GM18511 (cell line): ENCODE measurements around the gene QPRT.
"Not testable (repeated sequence)": the region's sequence is repeated elsewhere in the genome, so short reads cannot be mapped to it uniquely, and the experiment has no call there.

Source experiments
- ATAC-seq: cut with Tn5 transposase; IDR thresholded peaks from one replicate; pipeline ENCODE4 v1.9.1; 2021; ENCODE audit warnings: mild to moderate bottlenecking, moderate library complexity; ENCODE audit not compliant: unreplicated experiment

Gene QPRT

DNA sequence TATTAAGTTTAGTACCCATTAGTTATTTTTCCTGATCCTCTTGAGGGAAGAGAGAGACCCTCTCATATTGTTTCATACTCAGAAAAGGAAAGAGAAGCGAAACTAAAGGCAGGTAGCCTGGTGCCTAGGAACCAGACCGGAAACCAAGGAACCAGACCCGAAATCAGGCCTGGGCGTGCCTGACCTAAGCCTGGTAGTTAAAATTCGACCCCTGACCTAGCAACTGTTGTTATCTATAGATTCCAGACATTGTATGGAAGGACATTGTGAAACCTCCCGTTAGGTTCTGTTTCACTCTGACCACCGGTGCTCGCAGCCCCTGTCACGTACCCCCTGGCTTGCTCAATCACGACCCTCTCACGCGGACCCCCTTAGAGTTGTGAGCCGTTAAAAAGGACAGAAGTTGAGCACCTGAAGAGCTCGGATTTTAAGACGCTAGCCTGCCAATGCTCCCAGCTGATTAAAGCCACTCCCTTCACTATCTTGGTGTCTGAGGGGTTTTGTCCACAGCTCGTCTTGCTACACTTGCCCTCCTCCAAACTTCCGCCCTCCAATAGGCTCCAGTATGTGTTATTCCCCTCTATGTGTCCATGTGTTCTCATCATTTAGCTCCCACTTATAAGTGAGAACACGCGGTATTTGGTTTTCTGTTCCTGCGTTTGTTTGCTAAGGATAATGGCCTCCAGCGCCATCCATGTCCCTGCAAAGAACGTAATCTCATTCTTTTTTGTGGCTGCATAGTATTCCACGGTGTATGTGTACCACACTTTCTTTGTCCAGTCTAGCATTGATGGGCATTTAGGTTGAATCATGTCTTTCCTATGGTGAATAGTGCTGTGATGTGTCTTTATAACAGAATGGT lies 10.7 kb downstream of the QPRT start:
- not testable (repeated sequence) for ATAC-seq

DNA sequence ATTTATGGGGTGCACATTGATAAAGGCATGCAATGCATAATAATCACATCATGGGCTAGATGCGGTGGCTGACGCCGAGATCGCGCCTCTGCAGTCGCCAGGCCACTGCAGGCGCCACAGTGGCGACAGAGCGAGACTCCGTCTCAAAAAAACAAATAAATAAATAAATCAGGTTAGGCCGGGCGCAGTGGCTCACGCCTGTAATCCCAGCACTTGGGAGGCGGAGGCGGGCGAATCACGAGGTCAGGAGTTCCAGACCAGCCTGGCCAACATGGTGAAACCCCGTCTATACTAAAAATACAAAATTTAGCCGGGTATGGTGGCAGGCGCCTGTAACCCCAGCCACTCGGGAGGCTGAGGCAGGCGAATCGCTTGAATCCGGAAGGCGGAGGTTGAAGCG lies 13.6 kb downstream of the QPRT start:
- ATAC-seq = not testable (repeated sequence)

DNA sequence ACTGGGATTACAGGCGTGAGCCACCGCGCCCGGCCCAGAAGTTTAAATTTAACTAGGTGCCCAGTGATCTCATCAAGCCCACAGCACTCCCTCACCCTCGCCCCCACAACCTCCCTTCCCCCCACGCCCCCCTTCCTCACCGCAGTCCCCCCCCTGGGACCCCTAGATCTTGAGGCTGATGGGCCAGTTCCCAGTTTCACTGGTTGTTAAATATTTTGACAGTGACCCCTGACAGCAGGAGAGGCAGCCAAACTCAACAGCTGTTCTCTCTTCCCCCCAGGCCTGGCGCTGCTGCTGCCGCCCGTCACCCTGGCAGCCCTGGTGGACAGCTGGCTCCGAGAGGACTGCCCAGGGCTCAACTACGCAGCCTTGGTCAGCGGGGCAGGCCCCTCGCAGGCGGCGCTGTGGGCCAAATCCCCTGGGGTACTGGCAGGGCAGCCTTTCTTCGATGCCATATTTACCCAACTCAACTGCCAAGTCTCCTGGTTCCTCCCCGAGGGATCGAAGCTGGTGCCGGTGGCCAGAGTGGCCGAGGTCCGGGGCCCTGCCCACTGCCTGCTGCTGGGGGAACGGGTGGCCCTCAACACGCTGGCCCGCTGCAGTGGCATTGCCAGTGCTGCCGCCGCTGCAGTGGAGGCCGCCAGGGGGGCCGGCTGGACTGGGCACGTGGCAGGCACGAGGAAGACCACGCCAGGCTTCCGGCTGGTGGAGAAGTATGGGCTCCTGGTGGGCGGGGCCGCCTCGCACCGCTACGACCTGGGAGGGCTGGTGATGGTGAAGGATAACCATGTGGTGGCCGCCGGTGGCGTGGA lies 15.6 kb downstream of the QPRT start:
- ATAC-seq = no peak

DNA sequence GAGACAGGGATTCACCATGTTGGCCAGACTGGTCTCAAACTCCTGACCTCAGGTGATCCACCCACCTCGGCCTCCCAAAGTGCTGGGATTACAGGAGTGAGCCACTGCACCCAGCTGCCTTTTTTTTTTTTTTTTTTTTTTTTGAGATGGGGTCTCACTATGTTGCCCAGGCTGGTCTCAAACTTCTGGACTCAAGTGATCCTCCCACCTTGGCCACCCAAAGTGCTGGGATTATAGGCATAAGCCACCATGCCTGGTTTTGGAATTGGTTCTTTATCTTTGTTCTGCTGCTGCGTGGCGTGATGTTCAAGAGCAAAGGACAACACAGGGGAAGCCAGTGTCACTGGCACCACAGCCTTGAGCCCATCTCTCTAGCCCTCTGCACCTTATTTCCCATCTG lies 16.7 kb downstream of the QPRT start:
- not testable (repeated sequence) for ATAC-seq

DNA sequence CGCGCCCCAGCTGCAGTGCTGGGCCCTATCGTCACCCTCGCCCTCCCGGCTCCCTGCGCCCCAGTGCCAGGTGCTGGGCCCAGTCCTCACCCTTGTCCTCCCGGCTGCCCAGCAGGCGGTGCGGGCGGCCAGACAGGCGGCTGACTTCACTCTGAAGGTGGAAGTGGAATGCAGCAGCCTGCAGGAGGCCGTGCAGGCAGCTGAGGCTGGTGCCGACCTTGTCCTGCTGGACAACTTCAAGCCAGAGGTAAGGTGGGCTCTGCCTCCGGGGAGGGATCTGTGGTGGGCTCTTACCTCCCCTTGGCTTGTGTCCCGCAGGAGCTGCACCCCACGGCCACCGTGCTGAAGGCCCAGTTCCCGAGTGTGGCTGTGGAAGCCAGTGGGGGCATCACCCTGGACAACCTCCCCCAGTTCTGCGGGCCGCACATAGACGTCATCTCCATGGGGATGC lies 17.9 kb downstream of the QPRT start:
- ATAC-seq = no peak

DNA sequence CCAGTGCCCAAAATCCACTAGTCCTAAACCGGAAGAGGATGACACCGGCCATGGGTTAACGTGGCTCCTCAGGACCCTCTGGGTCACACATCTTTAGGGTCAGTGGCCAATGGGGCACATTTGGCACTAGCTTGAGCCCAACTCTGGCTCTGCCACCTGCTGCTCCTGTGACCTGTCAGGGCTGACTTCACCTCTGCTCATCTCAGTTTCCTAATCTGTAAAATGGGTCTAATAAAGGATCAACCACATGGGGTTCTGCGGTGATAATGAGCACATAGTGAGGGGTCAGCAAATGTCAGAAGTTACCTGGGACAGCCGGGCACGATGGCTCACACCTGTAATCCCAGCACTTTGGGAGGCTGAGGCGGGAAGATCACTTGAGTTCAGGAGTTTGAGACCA lies 18.4 kb downstream of the QPRT start:
- no peak for ATAC-seq

DNA sequence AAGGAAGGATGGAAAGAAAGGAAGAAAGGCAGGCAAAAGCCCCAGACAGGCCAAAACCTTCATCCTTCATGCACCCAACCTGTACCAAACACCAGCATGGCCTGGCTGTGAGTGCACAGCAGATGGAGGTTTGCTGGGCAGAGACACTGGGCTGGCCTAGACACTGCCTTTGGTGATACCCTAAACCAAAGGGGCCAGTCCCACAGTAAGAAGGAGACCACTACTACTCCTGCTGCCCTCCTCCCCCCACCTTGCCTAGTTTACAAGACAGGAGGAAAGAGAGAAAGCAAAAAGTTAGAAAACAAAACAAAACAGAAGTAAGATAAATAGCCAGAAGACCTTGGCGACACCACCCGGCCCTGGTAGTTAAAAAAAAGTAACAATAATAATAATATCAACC lies 19.1 kb downstream of the QPRT start:
- no peak for ATAC-seq

DNA sequence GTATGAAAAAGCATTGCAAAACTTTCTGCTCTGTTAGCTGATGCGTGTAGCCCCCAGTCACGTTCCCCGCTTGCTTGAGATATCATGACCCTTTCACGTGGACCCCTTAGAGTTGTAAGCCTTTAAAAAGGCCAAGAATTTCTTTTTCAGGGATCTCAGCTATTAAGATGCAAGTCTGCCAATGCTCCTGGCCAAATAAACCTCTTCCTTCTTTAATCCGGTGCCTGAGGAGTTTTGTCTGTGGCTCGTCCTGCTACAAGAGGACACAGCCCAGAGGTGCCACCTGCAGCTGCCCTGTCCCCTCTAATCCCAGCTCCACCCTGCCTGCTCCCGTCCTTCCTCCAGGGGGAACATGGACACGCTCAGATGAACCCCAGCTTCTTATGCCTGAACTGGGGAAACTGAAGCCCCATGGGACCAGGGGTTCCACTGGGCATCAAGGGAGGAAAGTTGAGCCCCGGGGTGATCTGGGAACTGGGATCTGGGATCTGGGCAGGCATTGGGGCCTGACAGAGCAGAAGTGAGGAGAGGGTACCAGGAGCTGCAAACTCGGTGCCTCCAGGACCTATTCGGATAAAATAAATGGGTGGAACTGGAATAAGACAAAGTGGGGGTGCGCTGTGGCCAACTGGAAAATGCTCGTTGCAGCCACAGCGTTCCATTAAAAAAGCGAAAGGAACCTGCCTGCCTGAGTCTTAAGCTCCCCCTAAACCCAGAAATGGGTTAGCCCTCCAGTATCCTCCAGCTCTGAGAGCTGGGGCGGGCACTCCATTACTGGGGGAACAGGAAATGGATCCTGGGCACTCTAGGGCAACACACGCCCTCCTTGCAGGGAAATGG lies 19.7 kb downstream of the QPRT start:
- no peak for ATAC-seq

DNA sequence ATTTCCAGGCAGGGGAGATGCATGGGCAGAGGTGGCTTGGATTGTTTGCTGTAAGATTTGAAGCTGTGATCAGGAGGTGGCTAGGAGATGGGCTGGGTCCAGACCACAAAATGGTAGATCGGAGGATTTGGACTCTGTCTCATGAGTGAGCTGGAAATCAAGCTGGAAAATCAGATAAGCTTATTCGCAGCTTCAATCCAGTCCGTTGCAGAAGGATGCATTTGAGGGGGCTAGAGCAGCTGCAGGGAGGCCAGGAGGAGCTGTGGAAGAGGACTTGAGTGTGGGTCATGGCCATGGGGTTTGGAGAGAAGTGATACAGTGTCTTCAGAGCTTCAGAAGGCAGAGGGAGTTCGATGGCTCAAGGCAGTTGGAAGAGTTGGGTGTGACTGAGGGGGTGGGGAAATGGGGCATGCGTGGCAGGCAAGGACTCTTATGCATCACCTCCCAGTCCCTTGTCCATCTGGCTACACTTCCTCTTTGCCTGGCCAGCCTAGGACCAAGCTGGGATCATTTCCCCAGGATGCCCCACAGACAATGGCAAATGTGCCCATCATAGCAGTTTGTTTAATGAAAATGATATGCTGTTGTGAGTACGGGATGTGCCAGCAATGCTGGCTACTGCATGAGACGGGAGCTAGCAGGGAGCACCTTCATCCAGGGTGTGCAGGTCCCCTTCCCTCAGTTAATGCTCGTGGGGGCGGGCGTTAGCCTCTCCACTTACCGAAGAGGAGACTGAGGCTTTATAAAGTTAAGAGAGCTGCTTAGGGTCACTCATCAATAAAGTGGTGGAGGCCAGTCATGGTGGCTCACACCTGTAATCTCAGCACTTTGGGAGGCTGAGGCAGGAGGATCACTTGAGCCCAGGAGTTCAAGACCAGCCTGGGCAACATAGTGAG lies 20.6 kb downstream of the QPRT start:
- ATAC-seq = no peak

DNA sequence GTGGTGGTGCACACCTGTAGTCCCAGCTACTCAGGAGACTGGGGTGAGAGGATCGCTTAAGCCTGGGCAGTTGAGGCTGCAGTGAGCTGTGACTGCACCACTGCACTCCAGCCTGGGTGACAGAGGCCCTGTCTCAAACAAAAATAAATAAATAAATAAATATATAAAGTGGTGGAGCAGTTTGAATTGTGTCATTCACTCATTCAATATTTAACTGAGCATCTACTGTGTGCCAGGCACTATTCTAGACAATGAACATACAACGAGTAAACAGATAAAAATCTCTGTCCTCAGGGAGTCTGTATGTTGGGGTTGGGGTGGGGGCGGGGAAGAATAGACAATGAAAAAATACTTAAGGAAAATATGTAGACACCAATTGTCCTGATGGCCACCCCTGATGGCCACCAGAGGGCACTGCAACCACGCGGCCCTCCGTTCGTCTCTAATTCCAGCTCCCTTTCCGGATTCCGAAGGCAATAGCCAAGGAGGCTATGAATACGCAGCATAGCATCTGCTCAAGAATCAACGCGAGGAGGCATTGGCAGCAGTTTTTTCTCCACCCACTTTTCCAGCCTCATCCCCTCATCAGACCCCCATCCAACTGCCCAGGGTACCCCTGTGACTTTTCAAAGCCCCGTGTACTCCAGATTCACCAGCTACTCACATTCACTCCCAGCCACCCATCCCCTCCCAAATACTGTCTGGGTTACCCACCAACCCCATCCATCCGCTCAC lies 21.4 kb downstream of the QPRT start:
- no peak for ATAC-seq

DNA sequence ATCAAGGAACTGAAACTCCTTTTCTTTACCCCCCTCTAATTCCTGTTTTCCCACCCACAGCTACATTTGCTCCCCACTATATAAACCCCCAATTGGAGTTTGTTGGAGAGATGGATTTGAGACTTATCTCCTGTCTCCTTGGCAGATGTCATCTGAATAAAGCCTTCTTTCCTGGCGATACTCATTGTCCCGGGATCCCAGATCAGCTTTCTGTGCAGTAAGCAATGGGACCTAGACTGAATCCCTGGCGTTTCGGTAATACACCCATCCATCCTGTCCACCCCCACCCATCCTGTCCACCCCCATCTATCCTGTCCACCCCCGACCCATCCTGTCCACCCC lies 22.2 kb downstream of the QPRT start:
- no peak for ATAC-seq

DNA sequence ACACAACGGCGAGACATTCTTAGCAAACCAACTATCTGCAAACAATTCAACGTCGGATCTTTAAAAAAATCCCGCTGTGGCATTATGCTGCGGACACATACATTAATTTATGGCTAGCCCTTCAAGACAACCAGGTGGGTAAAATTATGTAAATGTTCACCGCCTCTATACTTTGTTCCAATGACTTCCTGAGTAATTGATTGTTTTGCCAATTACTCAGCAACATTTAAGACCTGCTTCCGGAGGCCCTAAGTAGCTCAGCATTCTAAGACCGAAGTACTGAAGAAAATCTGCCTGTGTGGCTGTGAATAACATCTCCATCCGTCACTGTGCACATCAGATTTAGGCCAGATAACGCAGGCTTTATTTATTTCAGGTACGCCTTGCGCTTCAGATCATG lies 23.3 kb downstream of the QPRT start:
- ATAC-seq = peak; percentile 28

DNA sequence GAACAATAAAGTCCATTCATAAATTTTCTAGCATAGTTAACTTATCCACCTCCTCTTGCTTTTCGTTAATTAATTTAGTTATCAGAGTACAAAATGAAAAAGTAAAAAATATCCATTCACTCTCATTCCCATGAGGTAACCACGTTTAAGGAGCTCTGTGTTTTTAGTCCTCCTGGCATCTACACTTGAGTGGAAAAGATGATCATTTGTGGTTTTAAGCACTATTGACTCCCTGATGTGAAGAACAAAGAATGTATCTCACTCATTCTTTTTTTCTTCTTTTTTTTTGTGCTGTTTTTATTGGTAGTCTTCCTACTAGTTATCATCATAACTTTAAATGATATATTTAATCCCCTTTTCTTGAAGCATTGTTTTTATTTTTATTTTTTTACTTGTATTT lies 26.1 kb downstream of the QPRT start:
- no peak for ATAC-seq

DNA sequence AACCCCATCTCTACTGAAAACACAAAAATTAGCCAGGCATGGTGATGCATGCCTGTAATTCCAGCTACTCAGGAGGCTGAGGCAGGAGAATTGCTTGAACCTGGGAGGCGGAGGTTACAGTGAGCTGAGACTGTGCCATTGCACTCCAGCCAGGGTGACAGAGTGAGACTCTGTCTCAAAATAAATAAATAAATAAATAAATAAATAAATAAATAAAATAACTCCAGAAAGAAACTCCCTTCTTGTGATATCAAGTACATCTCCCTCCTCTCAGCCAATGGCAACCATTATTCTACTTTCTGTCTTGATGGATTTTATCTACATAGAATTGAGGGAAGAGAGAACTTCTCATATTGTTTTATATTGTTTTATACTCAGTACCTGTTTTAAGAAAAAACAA lies 28.2 kb downstream of the QPRT start:
- ATAC-seq = not testable (repeated sequence)

DNA sequence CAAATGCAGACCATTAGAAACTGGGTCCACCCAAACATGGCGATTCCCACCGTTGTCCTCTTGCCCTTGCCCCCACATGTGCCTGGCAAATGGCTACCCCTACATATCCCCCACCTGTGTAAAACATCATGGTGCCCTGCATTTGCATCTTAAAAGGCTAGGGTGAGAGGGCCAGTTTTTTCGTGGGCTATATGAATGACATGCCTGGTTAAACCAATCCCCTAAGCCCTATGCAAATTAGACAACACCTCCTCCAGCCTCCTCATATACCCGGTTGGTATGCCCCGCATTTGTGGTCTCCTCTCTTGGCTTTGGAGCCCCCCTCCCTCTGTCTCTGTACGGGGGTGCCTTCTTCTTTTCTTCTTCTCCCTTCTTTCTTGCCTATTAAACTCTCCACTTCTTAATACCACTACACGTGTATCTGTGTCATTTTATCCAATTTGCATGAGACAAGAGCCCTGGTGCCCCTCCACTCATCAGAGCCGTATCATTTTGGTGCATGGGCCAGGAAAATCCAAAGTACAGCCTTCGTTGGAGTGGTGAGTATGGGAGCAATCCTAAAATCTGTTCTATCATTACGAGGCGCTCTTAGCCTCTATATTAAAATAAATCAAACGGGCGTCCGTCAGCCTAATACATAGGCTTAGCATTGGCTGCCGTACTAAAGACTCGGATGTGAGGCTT lies 30.1 kb downstream of the QPRT start:
- no peak for ATAC-seq

DNA sequence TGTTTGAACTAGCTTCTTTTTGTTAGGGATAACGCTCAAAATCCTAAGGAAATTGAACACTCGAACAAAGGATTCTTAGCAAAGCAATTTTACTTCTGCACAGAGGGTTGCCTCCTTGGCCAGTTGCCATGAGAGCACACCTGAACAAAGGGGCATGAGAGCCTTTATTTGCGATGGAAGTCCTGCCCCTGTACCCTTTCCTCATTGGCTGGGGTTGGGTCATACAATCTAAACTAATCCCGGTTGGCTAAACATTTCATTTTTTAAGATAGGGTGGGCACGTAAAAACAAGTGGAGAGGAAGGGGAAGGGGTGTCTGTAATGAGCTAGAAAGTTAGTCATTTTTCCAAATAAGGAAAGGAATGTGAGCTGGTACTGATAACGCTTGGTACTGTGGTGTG lies 30.7 kb downstream of the QPRT start:
- ATAC-seq = not testable (repeated sequence)

DNA sequence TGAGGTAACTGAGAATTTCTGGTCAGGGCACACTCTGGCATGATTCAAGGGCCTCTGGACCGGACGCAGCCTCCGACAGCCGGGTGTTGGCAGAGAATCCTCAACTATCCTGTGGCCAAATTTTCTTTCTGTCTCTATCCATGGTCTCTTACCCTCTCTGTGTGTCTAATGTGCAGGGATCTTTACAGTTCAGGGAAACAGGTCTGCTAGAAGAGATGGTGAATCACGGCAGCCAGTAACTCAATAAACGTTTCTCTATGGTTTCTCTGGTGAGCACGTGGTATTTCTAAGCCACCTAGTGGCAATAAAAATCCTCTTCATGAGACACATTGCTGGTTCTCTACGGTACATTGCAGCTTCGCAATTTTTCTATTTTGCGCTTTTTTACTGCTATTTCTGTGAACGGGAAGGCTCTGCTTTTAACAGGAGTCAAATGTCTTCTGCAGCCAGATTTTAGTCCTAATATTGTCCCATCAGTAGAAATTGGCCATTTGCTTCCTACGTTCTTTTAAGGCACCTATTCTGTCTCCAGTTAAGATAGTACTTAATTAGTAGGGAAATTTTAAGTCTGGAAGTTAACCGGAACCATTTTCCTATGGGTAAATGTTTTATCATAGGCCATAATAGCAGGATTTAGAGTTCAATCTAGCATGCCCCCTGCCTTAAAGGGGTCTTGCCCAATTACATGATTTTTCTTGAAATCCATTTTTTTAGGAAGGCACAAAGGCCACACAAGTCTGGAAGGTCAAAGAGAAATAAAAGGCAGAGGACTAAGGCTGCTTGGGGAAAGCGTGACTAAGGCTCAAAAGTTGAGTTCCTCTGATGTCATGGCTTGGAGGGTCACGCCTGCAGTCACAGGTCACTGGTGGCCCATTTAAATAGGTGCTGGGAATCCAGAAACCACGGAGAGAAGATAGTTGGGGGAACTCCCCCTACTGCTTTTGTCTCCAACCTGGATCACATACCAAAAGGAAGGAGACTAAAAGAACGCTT lies 31.5 kb downstream of the QPRT start:
- no peak for ATAC-seq

DNA sequence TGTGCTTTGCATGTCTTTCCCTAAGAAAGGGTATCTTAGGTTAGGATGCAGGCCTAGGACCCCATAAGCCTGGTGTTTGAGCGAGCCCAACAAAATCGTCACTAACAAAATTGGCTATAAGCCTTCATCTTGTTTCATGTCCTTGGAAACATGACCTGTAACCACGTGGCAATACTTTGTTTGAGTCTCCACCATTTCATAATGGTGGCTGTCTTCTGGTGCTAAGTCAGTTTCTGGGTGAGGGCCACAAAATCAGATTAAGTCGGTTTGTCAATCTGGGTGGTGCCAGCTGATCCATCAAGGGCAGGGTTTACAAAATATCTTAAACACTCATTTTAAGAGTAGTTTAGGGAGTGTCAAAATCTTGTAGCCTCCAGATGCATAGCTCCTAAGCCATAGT lies 33.8 kb downstream of the QPRT start:
- ATAC-seq = no peak
